Neural progenitor cell (in vitro differentiated cells): Measurements from ENCODE around the gene CDH2. TPM values are rescaled to one million over a fixed set of nuclear protein-coding genes. Genes with fewer than 3 reads are reported as not detected.

Experiments
- DNase-seq: peaks from one replicate; pipeline ENCODE4 v3.0.0-alpha.2; 2016; ENCODE audit warnings: low spot score
- H2AFZ ChIP-seq: fragments of 200-600 bp; sonication (generic); replicated peaks from 2 replicates; pipeline ENCODE4 v1.6.1; 2016; ENCODE audit warnings: antibody characterized with exemption
- H3F3A ChIP-seq: fragments of 200-600 bp; sonication (generic); 2 replicates; pipeline ENCODE4 v1.6.1; 2016; ENCODE audit warnings: antibody characterized with exemption, low read depth
- H3K27ac ChIP-seq: fragments of 200-600 bp; sonication (generic); 2 replicates; pipeline ENCODE4 v1.5.1; 2016; ENCODE audit warnings: mild to moderate bottlenecking
- H3K27me3 ChIP-seq: fragments of 200-600 bp; sonication (generic); 2 replicates; pipeline ENCODE4 v1.6.1; 2016; ENCODE audit warnings: mild to moderate bottlenecking, moderate library complexity
- H3K36me3 ChIP-seq: fragments of 200-600 bp; sonication (generic); 2 replicates; pipeline ENCODE4 v1.5.1; 2016
- H3K4me1 ChIP-seq: fragments of 200-600 bp; sonication (generic); 2 replicates; pipeline ENCODE4 v1.6.1; 2016; ENCODE audit warnings: mixed run types
- H3K4me2 ChIP-seq: fragments of 200-600 bp; sonication (generic); 2 replicates; pipeline ENCODE4 v1.6.1; 2016
- H3K4me3 ChIP-seq: fragments of 200-600 bp; sonication (generic); 2 replicates; pipeline ENCODE4 v1.5.1; 2016
- H3K79me2 ChIP-seq: fragments of 200-600 bp; sonication (generic); 2 replicates; pipeline ENCODE4 v1.6.1; 2016; ENCODE audit warnings: low read depth
- H3K9ac ChIP-seq: fragments of 200-600 bp; sonication (generic); 2 replicates; pipeline ENCODE4 v1.6.1; 2016
- H3K9me3 ChIP-seq: fragments of 200-600 bp; sonication (generic); 2 replicates; pipeline ENCODE4 v1.5.1; 2016; ENCODE audit warnings: low read depth
- H4K20me1 ChIP-seq: fragments of 200-600 bp; sonication (generic); 2 replicates; pipeline ENCODE4 v1.6.1; 2016; ENCODE audit warnings: low read depth
- H3K27ac Mint-ChIP-seq: 3 replicates; pipeline ENCODE4 v1.8.0; 2021; ENCODE audit warnings: mixed read lengths
- H3K27me3 Mint-ChIP-seq: 2 replicates; pipeline ENCODE4 v1.8.0; 2022; ENCODE audit warnings: low read depth, mild to moderate bottlenecking, inconsistent platforms, moderate library complexity, mixed read lengths; ENCODE audit not compliant: insufficient read depth
- H3K36me3 Mint-ChIP-seq: 3 replicates; pipeline ENCODE4 v1.8.0; 2021; ENCODE audit warnings: mixed read lengths
- H3K4me1 Mint-ChIP-seq: 3 replicates; pipeline ENCODE4 v1.8.0; 2021; ENCODE audit warnings: mixed read lengths
- H3K4me3 Mint-ChIP-seq: 3 replicates; pipeline ENCODE4 v1.8.0; 2021; ENCODE audit warnings: mild to moderate bottlenecking, moderate library complexity, mixed read lengths
- H3K9me3 Mint-ChIP-seq: 3 replicates; pipeline ENCODE4 v1.8.0; 2020; ENCODE audit warnings: mixed read lengths
- CTCF ChIP-seq: fragments of 200-600 bp; sonication (generic); IDR thresholded peaks from 2 replicates; pipeline ENCODE4 v1.5.1; 2017; ENCODE audit warnings: antibody characterized with exemption, mild to moderate bottlenecking
- EZH2 ChIP-seq: fragments of 200-600 bp; sonication (generic); IDR thresholded peaks from 2 replicates; pipeline ENCODE4 v1.6.1; 2017; ENCODE audit warnings: antibody characterized with exemption, mild to moderate bottlenecking, moderate library complexity
- EZH2phosphoT487 ChIP-seq: fragments of 200-600 bp; sonication (generic); IDR thresholded peaks from 2 replicates; pipeline ENCODE4 v1.6.1; 2017; ENCODE audit warnings: antibody characterized with exemption
- total RNA-seq: library from RNA; depleted of rRNA; stranded (reverse); fragments of >200 nt; gene quantifications from 2 replicates; pipeline ENCODE4 v1.2.3, GENCODE V29; 2015; ENCODE audit warnings: low replicate concordance

Gene CDH2
- total RNA-seq, 1 donor from 2014 or later, result 459 TPM

GRCh38 chr18:28027755-28028154, 149.2 kb downstream of the CDH2 start:
- H3K27ac ChIP-seq, result peak overlapping the region; percentile 19
- H3K27me3 ChIP-seq, result no peaks in the 10 kb centered on the region
- no peak overlapping the region for H3K27ac Mint-ChIP-seq
- H3K79me2 ChIP-seq, result peaks cover 100% of the 10 kb centered on the region
- no peak overlapping the region for H3K4me2 ChIP-seq
- H2AFZ ChIP-seq, result no peak overlapping the region
- H3K36me3 Mint-ChIP-seq, result peaks cover 44% of the 10 kb centered on the region
- H3K4me1 ChIP-seq, result peaks cover 35% of the 10 kb centered on the region
- H3K4me3 Mint-ChIP-seq, result no peak overlapping the region
- H3K9ac ChIP-seq, result no peak overlapping the region
- no peak for DNase-seq
- TF ChIP-seq EZH2phosphoT487 (no peak), CTCF (no peak), EZH2 (no peak)
- H4K20me1 ChIP-seq, result peaks cover 38% of the 10 kb centered on the region
- no peaks in the 10 kb centered on the region for H3F3A ChIP-seq
- H3K9me3 Mint-ChIP-seq, result peaks cover 6% of the 10 kb centered on the region
- no peaks in the 10 kb centered on the region for H3K36me3 ChIP-seq
- H3K9me3 ChIP-seq, result no peaks in the 10 kb centered on the region
- H3K27me3 Mint-ChIP-seq, result peaks cover 3% of the 10 kb centered on the region
- peaks cover 35% of the 10 kb centered on the region for H3K4me1 Mint-ChIP-seq
- no peak overlapping the region for H3K4me3 ChIP-seq

GRCh38 chr18:28019425-28020108, 157.4 kb downstream of the CDH2 start:
- Histone ChIP-seq H4K20me1 (peaks cover 38% of the 10 kb centered on the region), H3K9me3 (no peaks in the 10 kb centered on the region), H3F3A (peaks cover 14% of the 10 kb centered on the region), H3K4me3 (no peak overlapping the region), H3K79me2 (peaks cover 100% of the 10 kb centered on the region), H3K36me3 (peaks cover 3% of the 10 kb centered on the region), H3K27me3 (no peaks in the 10 kb centered on the region), H2AFZ (no peak overlapping the region), H3K4me2 (no peak overlapping the region), H3K9ac (no peak overlapping the region), H3K4me1 (peaks cover 5% of the 10 kb centered on the region), H3K27ac (no peak overlapping the region)
- TF ChIP-seq CTCF (no peak), EZH2 (no peak), EZH2phosphoT487 (no peak)
- H3K27ac Mint-ChIP-seq, result no peak overlapping the region
- H3K9me3 Mint-ChIP-seq, result peaks cover 15% of the 10 kb centered on the region
- no peaks in the 10 kb centered on the region for H3K27me3 Mint-ChIP-seq
- H3K4me1 Mint-ChIP-seq, result peaks cover 12% of the 10 kb centered on the region
- DNase-seq, result no peak
- H3K4me3 Mint-ChIP-seq, result no peak overlapping the region
- H3K36me3 Mint-ChIP-seq, result peaks cover 50% of the 10 kb centered on the region

GRCh38 chr18:28018351-28018750, 158.6 kb downstream of the CDH2 start:
- Histone ChIP-seq H3K79me2 (peaks cover 99% of the 10 kb centered on the region), H3K36me3 (peaks cover 5% of the 10 kb centered on the region), H3K27ac (no peak overlapping the region), H3K27me3 (no peaks in the 10 kb centered on the region), H3K4me2 (no peak overlapping the region), H3K9me3 (no peaks in the 10 kb centered on the region), H3K4me3 (no peak overlapping the region), H2AFZ (no peak overlapping the region), H4K20me1 (peaks cover 45% of the 10 kb centered on the region), H3K4me1 (peaks cover 5% of the 10 kb centered on the region), H3K9ac (no peak overlapping the region), H3F3A (peaks cover 21% of the 10 kb centered on the region)
- no peaks in the 10 kb centered on the region for H3K27me3 Mint-ChIP-seq
- H3K4me1 Mint-ChIP-seq, result peaks cover 17% of the 10 kb centered on the region
- peaks cover 15% of the 10 kb centered on the region for H3K9me3 Mint-ChIP-seq
- H3K36me3 Mint-ChIP-seq, result peaks cover 43% of the 10 kb centered on the region
- TF ChIP-seq EZH2phosphoT487 (no peak), EZH2 (no peak), CTCF (no peak)
- no peak overlapping the region for H3K27ac Mint-ChIP-seq
- DNase-seq, result no peak
- H3K4me3 Mint-ChIP-seq, result no peak overlapping the region
